NCI-H2029 treated with DMSO at 0.1 percent for 48 hours (cell line): Measurements from ENCODE around the gene WNT7A.
"Not testable (repeated sequence)": the region's sequence is repeated elsewhere in the genome, so short reads cannot be mapped to it uniquely, and the experiment has no call there.

Experiments
- DNase-seq: peaks from one replicate; lab custom pipeline; 2025; lab: John Stamatoyannopoulos, UW

Gene WNT7A

GRCh38 chr3:13865106-13865505 is 14.8 kb downstream of the WNT7A start:
- no peak for DNase-seq

GRCh38 chr3:13863965-13864595 is 15.8 kb downstream of the WNT7A start:
- DNase-seq: no peak

GRCh38 chr3:13863382-13863952 is 16.4 kb downstream of the WNT7A start:
- no peak for DNase-seq

GRCh38 chr3:13861461-13861860 is 18.4 kb downstream of the WNT7A start:
- DNase-seq: no peak

GRCh38 chr3:13860001-13860400 is 19.9 kb downstream of the WNT7A start:
- DNase-seq: no peak

- DNase-seq: no peak
Observed at GRCh38 chr3:13858768-13859520, 20.9 kb downstream of the WNT7A start.

GRCh38 chr3:13857702-13858380 is 22.0 kb downstream of the WNT7A start:
- DNase-seq: no peak

GRCh38 chr3:13856628-13857027 is 23.2 kb downstream of the WNT7A start:
- not testable (repeated sequence) for DNase-seq

GRCh38 chr3:13856006-13856405 is 23.9 kb downstream of the WNT7A start:
- no peak for DNase-seq

GRCh38 chr3:13854492-13854891 is 25.4 kb downstream of the WNT7A start:
- DNase-seq: no peak

- no peak for DNase-seq
Observed at GRCh38 chr3:13853978-13854296, 25.9 kb downstream of the WNT7A start.

GRCh38 chr3:13853256-13853977 is 26.5 kb downstream of the WNT7A start:
- no peak for DNase-seq

- DNase-seq: no peak
Observed at GRCh38 chr3:13852638-13853009, 27.2 kb downstream of the WNT7A start.

- DNase-seq: no peak
Observed at GRCh38 chr3:13851997-13852637, 27.8 kb downstream of the WNT7A start.

GRCh38 chr3:13851091-13851849 is 28.6 kb downstream of the WNT7A start:
- no peak for DNase-seq

- no peak for DNase-seq
Observed at GRCh38 chr3:13850161-13850945, 29.5 kb downstream of the WNT7A start.

GRCh38 chr3:13849018-13849417 is 30.9 kb downstream of the WNT7A start:
- DNase-seq: no peak

GRCh38 chr3:13846716-13847570 is 32.9 kb downstream of the WNT7A start:
- no peak for DNase-seq

GRCh38 chr3:13846238-13846637 is 33.6 kb downstream of the WNT7A start:
- no peak for DNase-seq
